ENCODE data around the gene ATP2B2. TPM values are rescaled to one million over a fixed set of nuclear protein-coding genes. Genes with fewer than 3 reads are reported as not detected.

The ATP2B2 gene
- total RNA-seq, 1 donor from 2014 or later = not detected

GRCh38 chr3:10500717-10501663 is 4.4 kb downstream of the ATP2B2 start:
- no peaks in the 10 kb centered on the region for H3K36me3 ChIP-seq (ENCODE audit: control insufficient read depth, insufficient read depth, low read length)
- H3K27me3 ChIP-seq (ENCODE audit: control insufficient read depth, insufficient read depth, low read length) = peaks cover 38% of the 10 kb centered on the region
- H3K4me3 ChIP-seq (ENCODE audit: low read depth, low read length) = no peak overlapping the region
- TF ChIP-seq CTCF (IDR thresholded peaks at IDR 0.05; ENCODE audit: insufficient read depth, low read length, poor library complexity, severe bottlenecking) = no peak
- no peak for DNase-seq (ENCODE audit: low read depth)

- H3K4me3 ChIP-seq (ENCODE audit: low read depth, low read length) = no peak overlapping the region
- TF ChIP-seq CTCF (IDR thresholded peaks at IDR 0.05; ENCODE audit: insufficient read depth, low read length, poor library complexity, severe bottlenecking) = no peak
- no peak for DNase-seq (ENCODE audit: low read depth)
- no peaks in the 10 kb centered on the region for H3K36me3 ChIP-seq (ENCODE audit: control insufficient read depth, insufficient read depth, low read length)
- H3K27me3 ChIP-seq (ENCODE audit: control insufficient read depth, insufficient read depth, low read length) = peaks cover 19% of the 10 kb centered on the region
These were observed 7.1 kb downstream of the ATP2B2 start for GRCh38 chr3:10498271-10498670.

GRCh38 chr3:10497439-10497838 is 7.9 kb downstream of the ATP2B2 start:
- H3K36me3 ChIP-seq (ENCODE audit: control insufficient read depth, insufficient read depth, low read length) = no peaks in the 10 kb centered on the region
- TF ChIP-seq CTCF (IDR thresholded peaks at IDR 0.05; ENCODE audit: insufficient read depth, low read length, poor library complexity, severe bottlenecking) = no peak
- H3K27me3 ChIP-seq (ENCODE audit: control insufficient read depth, insufficient read depth, low read length) = peaks cover 21% of the 10 kb centered on the region
- DNase-seq (ENCODE audit: low read depth) = no peak
- no peak overlapping the region for H3K4me3 ChIP-seq (ENCODE audit: low read depth, low read length)

GRCh38 chr3:10496121-10496863 is 9.1 kb downstream of the ATP2B2 start:
- Histone ChIP-seq H3K36me3 (ENCODE audit: control insufficient read depth, insufficient read depth, low read length) (no peaks in the 10 kb centered on the region), H3K4me3 (ENCODE audit: low read depth, low read length) (no peak overlapping the region), H3K27me3 (ENCODE audit: control insufficient read depth, insufficient read depth, low read length) (peaks cover 19% of the 10 kb centered on the region)
- DNase-seq (ENCODE audit: low read depth) = no peak
- no peak for TF ChIP-seq CTCF (IDR thresholded peaks at IDR 0.05; ENCODE audit: insufficient read depth, low read length, poor library complexity, severe bottlenecking)

GRCh38 chr3:10495614-10496013 is 9.8 kb downstream of the ATP2B2 start:
- Histone ChIP-seq H3K36me3 (ENCODE audit: control insufficient read depth, insufficient read depth, low read length) (no peaks in the 10 kb centered on the region), H3K4me3 (ENCODE audit: low read depth, low read length) (no peak overlapping the region), H3K27me3 (ENCODE audit: control insufficient read depth, insufficient read depth, low read length) (peaks cover 17% of the 10 kb centered on the region)
- no peak for DNase-seq (ENCODE audit: low read depth)
- TF ChIP-seq CTCF (IDR thresholded peaks at IDR 0.05; ENCODE audit: insufficient read depth, low read length, poor library complexity, severe bottlenecking) = no peak
